GM12878 (cell line): Measurements from ENCODE around the gene RNF113B.

Experiments
- CREM ChIP-seq: IDR thresholded peaks from 2 replicates; pipeline ENCODE4 v1.6.1; 2014; ENCODE audit warnings: antibody characterized with exemption, low read depth
- CTCF ChIP-seq, 3 experiments: IDR thresholded peaks in 2 of 3; conservative IDR thresholded peaks in 1 of 3; 2 replicates each; pipeline ENCODE4 v1.5.1; 2011; ENCODE audit warnings: low read depth in 3 of 3, low read length in 3 of 3, mild to moderate bottlenecking in 3 of 3, control low read depth in 2 of 3, moderate library complexity in 2 of 3, inconsistent platforms in 1 of 3, mixed read lengths in 1 of 3; ENCODE audit not compliant: control insufficient read depth in 2 of 3, insufficient read depth in 1 of 3; ENCODE audit errors: extremely low read depth in 1 of 3
- EGR1 ChIP-seq, 2 experiments: IDR thresholded peaks; 1 replicate in 1 of 2; 2 replicates in 1 of 2; pipeline ENCODE4 v1.6.1; 2011 to 2012; ENCODE audit warnings: low read depth in 2 of 2, low read length in 2 of 2, borderline replicate concordance in 1 of 2, mild to moderate bottlenecking in 1 of 2, moderate library complexity in 1 of 2
- GABPA ChIP-seq: IDR thresholded peaks from 2 replicates; pipeline ENCODE4 v1.6.1; 2014; ENCODE audit warnings: antibody characterized with exemption, low read depth, mild to moderate bottlenecking, inconsistent platforms
- MAX ChIP-seq: IDR thresholded peaks from 2 replicates; pipeline ENCODE4 v1.6.1; 2012; ENCODE audit warnings: low read depth, low read length, improper control_type of control experiment
- MTA2 ChIP-seq: fragments of 450-650 bp; IDR thresholded peaks from 2 replicates; pipeline ENCODE4 v1.6.1; 2016; ENCODE audit warnings: low read depth, mild to moderate bottlenecking, moderate library complexity
- MXI1 ChIP-seq: fragments of 150-350 bp; IDR thresholded peaks from 2 replicates; pipeline ENCODE4 v1.6.1; 2011; ENCODE audit warnings: low read depth, mild to moderate bottlenecking, inconsistent platforms, low read length, improper control_type of control experiment
- POLR2AphosphoS5 ChIP-seq: IDR thresholded peaks from 2 replicates; pipeline ENCODE4 v1.6.1; 2011; ENCODE audit warnings: mild to moderate bottlenecking, low read length, inconsistent platforms
- RAD21 ChIP-seq: IDR thresholded peaks from 2 replicates; pipeline ENCODE4 v1.6.1; 2011; ENCODE audit warnings: mild to moderate bottlenecking, low read depth, low read length, moderate library complexity; ENCODE audit not compliant: insufficient read depth
- REST ChIP-seq: IDR thresholded peaks from 2 replicates; pipeline ENCODE4 v1.6.1; 2012; ENCODE audit warnings: mild to moderate bottlenecking, low read depth, low read length
- SMC3 ChIP-seq: IDR thresholded peaks from 2 replicates; pipeline ENCODE4 v1.6.1; 2011; ENCODE audit warnings: low read length, improper control_type of control experiment, borderline replicate concordance
- SUPT20H ChIP-seq: IDR thresholded peaks from 2 replicates; pipeline ENCODE4 v1.6.1; 2011; ENCODE audit warnings: low read depth, mild to moderate bottlenecking, low read length, moderate library complexity, borderline replicate concordance; ENCODE audit not compliant: control insufficient read depth
- USF2 ChIP-seq: IDR thresholded peaks from 2 replicates; pipeline ENCODE4 v1.6.1; 2011; ENCODE audit warnings: low read depth, low read length, improper control_type of control experiment, borderline replicate concordance
- ZNF274 ChIP-seq: IDR thresholded peaks from one replicate; pipeline ENCODE4 v1.8.0; 2011; ENCODE audit not compliant: insufficient read length, insufficient read depth

GRCh38 chr13:98223741-98224140 is 46.7 kb upstream of the RNF113B start:
- TF ChIP-seq GABPA (no peak), CTCF (IDR thresholded peaks at IDR 0.05 in 2 of 3, conservative IDR thresholded peaks at IDR 0.05 in 1 of 3; ENCODE audit: control insufficient read depth in 2 of 3, extremely low read depth in 1 of 3, insufficient read depth in 1 of 3, low read depth in 3 of 3, low read length in 3 of 3) (no peak), USF2 (no peak), SUPT20H (no peak), REST (no peak), MTA2 (no peak), MXI1 (no peak), CREM (no peak), SMC3 (no peak), ZNF274 (no peak), MAX (no peak), EGR1 (IDR thresholded peaks at IDR 0.05; ENCODE audit: borderline replicate concordance in 1 of 2, low read depth in 2 of 2, low read length in 2 of 2) (no peak), POLR2AphosphoS5 (no peak), RAD21 (no peak)
